H9 (cell line): ENCODE results near the gene PRKCA. TPM values are rescaled to one million over a fixed set of nuclear protein-coding genes. Genes with fewer than 3 reads are reported as not detected.

ENCODE experiments used
- DNase-seq: peaks from one replicate; pipeline ENCODE4 v3.0.0-alpha.2; 2017
- H2AFZ ChIP-seq: one replicate; pipeline ENCODE4 v1.6.1; 2013; ENCODE audit warnings: mild to moderate bottlenecking, low read length, control low read depth, moderate library complexity
- H2AK5ac ChIP-seq: 2 replicates; pipeline ENCODE4 v1.6.1; 2013; ENCODE audit warnings: low read length, control low read depth, mixed read lengths; ENCODE audit not compliant: insufficient read length
- H2BK120ac ChIP-seq: one replicate; pipeline ENCODE4 v1.6.1; 2013; ENCODE audit warnings: low read depth, mild to moderate bottlenecking, low read length, control low read depth, inconsistent platforms; ENCODE audit not compliant: poor library complexity, severe bottlenecking
- H2BK12ac ChIP-seq: 2 replicates; pipeline ENCODE4 v1.6.1; 2013; ENCODE audit warnings: low read length, control low read depth, mixed read lengths, low read depth; ENCODE audit not compliant: insufficient read length
- H2BK15ac ChIP-seq: 2 replicates; pipeline ENCODE4 v1.6.1; 2013; ENCODE audit warnings: low read depth, low read length, control low read depth
- H2BK20ac ChIP-seq: one replicate; pipeline ENCODE4 v1.6.1; 2013; ENCODE audit warnings: low read depth, mild to moderate bottlenecking, low read length, control low read depth, inconsistent platforms; ENCODE audit not compliant: poor library complexity, severe bottlenecking
- H2BK5ac ChIP-seq: 2 replicates; pipeline ENCODE4 v1.6.1; 2013; ENCODE audit warnings: low read length, control low read depth, mixed read lengths; ENCODE audit not compliant: insufficient read length
- H3K14ac ChIP-seq: 2 replicates; pipeline ENCODE4 v1.6.1; 2013; ENCODE audit warnings: low read length, control low read depth; ENCODE audit not compliant: insufficient read depth
- H3K18ac ChIP-seq: 2 replicates; pipeline ENCODE4 v1.6.1; 2013; ENCODE audit warnings: low read depth, mild to moderate bottlenecking, mixed read lengths, low read length, control low read depth; ENCODE audit not compliant: insufficient read length
- H3K23ac ChIP-seq: 2 replicates; pipeline ENCODE4 v1.6.1; 2013; ENCODE audit warnings: low read length, control low read depth, mixed read lengths, low read depth; ENCODE audit not compliant: insufficient read length
- H3K23me2 ChIP-seq: 2 replicates; pipeline ENCODE4 v1.6.1; 2013; ENCODE audit warnings: low read depth, mild to moderate bottlenecking, mixed read lengths, low read length, control low read depth; ENCODE audit not compliant: insufficient read length, poor library complexity, severe bottlenecking
- H3K27ac ChIP-seq: 2 replicates; pipeline ENCODE4 v1.5.1; 2013; ENCODE audit warnings: low read length, control low read depth, mixed read lengths, low read depth; ENCODE audit not compliant: insufficient read length
- H3K27me3 ChIP-seq: 2 replicates; pipeline ENCODE4 v1.6.1; 2013; ENCODE audit warnings: low read length, control low read depth, inconsistent platforms; ENCODE audit not compliant: insufficient read depth
- H3K4ac ChIP-seq: 2 replicates; pipeline ENCODE4 v1.6.1; 2013; ENCODE audit warnings: low read depth, mild to moderate bottlenecking, control low read depth, inconsistent platforms, low read length, moderate library complexity
- H3K4me1 ChIP-seq: 2 replicates; pipeline ENCODE4 v1.6.1; 2013; ENCODE audit warnings: low read length, control low read depth, inconsistent platforms; ENCODE audit not compliant: insufficient read depth
- H3K4me2 ChIP-seq: 2 replicates; pipeline ENCODE4 v1.6.1; 2013; ENCODE audit warnings: low read length, control low read depth, mixed read lengths; ENCODE audit not compliant: insufficient read length, insufficient read depth
- H3K56ac ChIP-seq: 2 replicates; pipeline ENCODE4 v1.6.1; 2013; ENCODE audit warnings: low read depth, mild to moderate bottlenecking, mixed read lengths, low read length, control low read depth; ENCODE audit not compliant: insufficient read length
- H3K79me1 ChIP-seq: 2 replicates; pipeline ENCODE4 v1.6.1; 2013; ENCODE audit warnings: low read depth, mild to moderate bottlenecking, moderate library complexity, low read length, control low read depth, inconsistent platforms; ENCODE audit not compliant: insufficient read depth, poor library complexity, severe bottlenecking
- H3K79me2 ChIP-seq: 2 replicates; pipeline ENCODE4 v1.6.1; 2013; ENCODE audit warnings: low read length, control low read depth, inconsistent platforms; ENCODE audit not compliant: insufficient read depth
- H3K9ac ChIP-seq: 2 replicates; pipeline ENCODE4 v1.6.1; 2013; ENCODE audit warnings: low read length, control low read depth, mixed read lengths; ENCODE audit not compliant: insufficient read length; ENCODE audit errors: extremely low read depth
- H3K9me3 ChIP-seq: one replicate; pipeline ENCODE4 v1.6.1; 2013; ENCODE audit warnings: low read depth, low read length, inconsistent platforms; ENCODE audit not compliant: control insufficient read depth
- H3T11ph ChIP-seq: one replicate; pipeline ENCODE4 v1.6.1; 2013; ENCODE audit warnings: mild to moderate bottlenecking, low read length, control low read depth, inconsistent platforms
- H4K20me1 ChIP-seq: one replicate; pipeline ENCODE4 v1.6.1; 2013; ENCODE audit not compliant: control insufficient read depth, insufficient read length, insufficient read depth
- H4K5ac ChIP-seq: 2 replicates; pipeline ENCODE4 v1.6.1; 2013; ENCODE audit warnings: low read depth, mild to moderate bottlenecking, mixed read lengths, low read length, control low read depth; ENCODE audit not compliant: insufficient read length
- H4K8ac ChIP-seq: replicated peaks from 2 replicates; pipeline ENCODE4 v1.6.1; 2013; ENCODE audit warnings: low read length, control low read depth, mixed read lengths, low read depth; ENCODE audit not compliant: insufficient read length
- H4K91ac ChIP-seq: 2 replicates; pipeline ENCODE4 v1.6.1; 2013; ENCODE audit warnings: low read depth, mild to moderate bottlenecking, moderate library complexity, mixed read lengths, low read length, control low read depth; ENCODE audit not compliant: insufficient read length
- H3K27ac Mint-ChIP-seq, 3 experiments: 2 replicates in 2 of 3; 3 replicates in 1 of 3; pipeline ENCODE4 v1.8.0; 2020 to 2021; ENCODE audit warnings: mixed read lengths in 3 of 3, mild to moderate bottlenecking in 1 of 3, moderate library complexity in 1 of 3
- H3K27me3 Mint-ChIP-seq: 2 replicates; pipeline ENCODE4 v1.8.0; 2021; ENCODE audit warnings: low read depth, mild to moderate bottlenecking, moderate library complexity, mixed read lengths
- H3K36me3 Mint-ChIP-seq, 3 experiments: 2 replicates in 2 of 3; 3 replicates in 1 of 3; pipeline ENCODE4 v1.8.0; 2020 to 2021; ENCODE audit warnings: low read depth in 3 of 3, mixed read lengths in 3 of 3; ENCODE audit not compliant: insufficient read depth in 1 of 3
- H3K4me1 Mint-ChIP-seq, 2 experiments: 2 replicates each; pipeline ENCODE4 v1.8.0; 2020; ENCODE audit warnings: mixed read lengths in 2 of 2
- H3K4me3 Mint-ChIP-seq, 2 experiments: 2 replicates in 1 of 2; 3 replicates in 1 of 2; pipeline ENCODE4 v1.8.0; 2020 to 2021; ENCODE audit warnings: mild to moderate bottlenecking in 2 of 2, mixed read lengths in 2 of 2, moderate library complexity in 1 of 2
- H3K9me3 Mint-ChIP-seq, 2 experiments: 2 replicates in 1 of 2; 3 replicates in 1 of 2; pipeline ENCODE4 v1.8.0; 2020; ENCODE audit warnings: mild to moderate bottlenecking in 2 of 2, mixed read lengths in 2 of 2, moderate library complexity in 1 of 2
- CTCF ChIP-seq: fragments of 200-600 bp; sonication (generic); conservative IDR thresholded peaks from 3 replicates; pipeline ENCODE4 v1.8.0; 2021; ENCODE audit warnings: antibody characterized with exemption, mild to moderate bottlenecking
- WGBS: extraction: QIAGEN DNeasy Blood & Tissue Kit; methylation state at CpG from one replicate; pipeline ENCODE4 v1.1.7; 2013; ENCODE audit warnings: missing lambda C conversion rate, low lambda C conversion rate, mixed read lengths; ENCODE audit not compliant: insufficient read length; ENCODE audit errors: extremely low coverage; 5-methylcytosine and 5-hydroxymethylcytosine counted together
- total RNA-seq: library from RNA; stranded (reverse); gene quantifications from 2 replicates; pipeline ENCODE4 v1.2.1, GENCODE V29; 2021

PRKCA gene
- total RNA-seq, 1 experiment from 2014 or later = 10.5 TPM

- Histone ChIP-seq H2BK12ac (no peak overlapping the region), H3T11ph (no peak overlapping the region), H2AFZ (no peak overlapping the region), H4K91ac (no peak overlapping the region), H2BK5ac (no peak overlapping the region), H3K23ac (no peak overlapping the region), H3K23me2 (peaks cover 8% of the 10 kb centered on the region), H3K27me3 (no peaks in the 10 kb centered on the region), H2BK20ac (no peak overlapping the region), H3K4me1 (peaks cover 1% of the 10 kb centered on the region; the same call in 1 of the 2 replicates), H2BK120ac (no peak overlapping the region), H4K5ac (no peak overlapping the region), H3K56ac (no peak overlapping the region), H3K18ac (no peak overlapping the region), H3K9me3 (no peaks in the 10 kb centered on the region), H4K8ac (no peak overlapping the region), H3K4me2 (no peak overlapping the region), H3K14ac (no peak overlapping the region), H4K20me1 (no peaks in the 10 kb centered on the region), H3K4ac (no peak overlapping the region), H3K9ac (no peak overlapping the region), H3K79me1 (no peaks in the 10 kb centered on the region), H3K79me2 (no peaks in the 10 kb centered on the region), H2BK15ac (no peak overlapping the region), H2AK5ac (no peak overlapping the region), H3K27ac (no peak overlapping the region)
- Mint-ChIP-seq H3K4me1 (peaks cover 45 to 48% of the 10 kb centered on the region in 2 experiments), H3K36me3 (peaks cover 3 to 4% (median 4%) of the 10 kb centered on the region in 3 experiments; a peak in 4 of 7 replicates), H3K27me3 (peaks cover 11% of the 10 kb centered on the region), H3K9me3 (no peaks in the 10 kb centered on the region), H3K4me3 (no peak overlapping the region), H3K27ac (no peak overlapping the region)
- TF ChIP-seq CTCF = no peak
- no CpG with 5 or more reads among the region's 2 CpGs for WGBS
- no peak for DNase-seq
Observed at GRCh38 chr17:66307257-66307656, 4.8 kb downstream of the PRKCA start.
